Stimulated activated CD8-positive, alpha-beta memory T cell treated with anti-CD3 and anti-CD28 coated beads, Interleukin-12 subunit alpha, Interleukin-12 subunit beta, amount 100 ng/mL, for 4 hours (primary cell): ENCODE results near the gene CD302.
"Not testable (repeated sequence)": the region's sequence is repeated elsewhere in the genome, so short reads cannot be mapped to it uniquely, and the experiment has no call there.

Experiments
- DNase-seq: peaks from one replicate; pipeline ENCODE4 v3.0.0-alpha.2; 2020; ENCODE audit warnings: low read depth

CD302 gene

GRCh38 chr2:159797543-159798375 lies at the start of gene CD302:
Gene CD302 (minus strand): TSS chr2:159798208. CDS start chr2:159798198, 10 bp downstream.
- DNase-seq, result peak; percentile 12

GRCh38 chr2:159846564-159846963 lies 48.6 kb upstream of the CD302 start:
- DNase-seq, result no peak

GRCh38 chr2:159840616-159841015 lies 42.6 kb upstream of the CD302 start:
- DNase-seq, result no peak

- no peak for DNase-seq
Measured at GRCh38 chr2:159832858-159833257, 34.9 kb upstream of the CD302 start.

- no peak for DNase-seq
Measured at GRCh38 chr2:159832026-159832425, 34.0 kb upstream of the CD302 start.

- DNase-seq, result no peak
Measured at GRCh38 chr2:159829376-159829775, 31.4 kb upstream of the CD302 start.

- DNase-seq, result no peak
Measured at GRCh38 chr2:159828738-159829137, 30.7 kb upstream of the CD302 start.

GRCh38 chr2:159822478-159822833 lies 24.4 kb upstream of the CD302 start:
- not testable (repeated sequence) for DNase-seq

- not testable (repeated sequence) for DNase-seq
Measured at GRCh38 chr2:159821775-159822477, 23.9 kb upstream of the CD302 start.

GRCh38 chr2:159818940-159819339 lies 20.9 kb upstream of the CD302 start:
- DNase-seq, result no peak

GRCh38 chr2:159817283-159817682 lies 19.3 kb upstream of the CD302 start:
- DNase-seq, result no peak

GRCh38 chr2:159811232-159811631 lies 13.2 kb upstream of the CD302 start:
- DNase-seq, result no peak

GRCh38 chr2:159808032-159808425 lies 10.0 kb upstream of the CD302 start:
- DNase-seq, result no peak

- no peak for DNase-seq
Measured at GRCh38 chr2:159807183-159808031, 9.4 kb upstream of the CD302 start.

- DNase-seq, result no peak
Measured at GRCh38 chr2:159804941-159805340, 6.9 kb upstream of the CD302 start.

- no peak for DNase-seq
Measured at GRCh38 chr2:159803235-159803962, 5.4 kb upstream of the CD302 start.

- DNase-seq, result no peak
Measured at GRCh38 chr2:159802673-159803072, 4.7 kb upstream of the CD302 start.

- no peak for DNase-seq
Measured at GRCh38 chr2:159799833-159800232, 1.8 kb upstream of the CD302 start.

GRCh38 chr2:159798376-159798725 lies 343 bp upstream of the CD302 start:
- DNase-seq, result no peak

- no peak for DNase-seq
Measured at GRCh38 chr2:159797225-159797542, 824 bp downstream of the CD302 start.

- no peak for DNase-seq
Measured at GRCh38 chr2:159795841-159796690, 1.9 kb downstream of the CD302 start.
